ENCODE results near the gene HNRNPA3.
"Not testable (repeated sequence)": the region's sequence is repeated elsewhere in the genome, so short reads cannot be mapped to it uniquely, and the experiment has no call there.

HNRNPA3 gene

DNA sequence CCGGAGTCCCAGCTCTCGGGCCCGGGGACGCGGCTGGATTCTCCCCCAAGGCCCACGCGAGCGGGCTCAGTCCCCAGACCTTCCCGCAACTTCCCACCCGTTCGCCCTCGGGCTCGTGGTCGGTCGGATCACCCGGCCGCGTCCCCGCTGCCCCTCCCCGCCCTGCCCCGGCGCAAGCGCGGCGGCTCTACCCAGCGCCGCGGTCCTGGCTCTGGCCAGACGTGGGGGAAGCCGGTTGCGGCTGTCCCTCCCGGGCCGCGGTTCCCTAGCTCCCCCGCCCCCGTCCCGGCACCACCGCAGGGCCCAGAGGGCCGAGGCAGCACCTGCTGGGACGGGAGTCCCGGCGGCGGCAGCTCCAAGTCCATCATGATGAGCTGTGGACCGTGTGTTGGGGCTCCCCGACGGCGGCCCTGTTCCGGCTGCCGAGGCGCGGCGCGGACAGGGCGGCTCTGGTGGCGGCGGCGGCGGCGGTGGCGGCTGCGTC lies 51.7 kb downstream of the HNRNPA3 start:
- peak overlapping the region; percentile 70 for H3K4me2 ChIP-seq (ENCODE audit: insufficient read depth, low read length)
- H3K27me3 ChIP-seq (ENCODE audit: insufficient read depth, low read length, poor library complexity), result no peaks in the 10 kb centered on the region
- peaks cover 60% of the 10 kb centered on the region for H3K79me2 ChIP-seq (ENCODE audit: insufficient read depth, low read length)
- no peak for ATAC-seq (ENCODE audit: insufficient read depth, low read depth)
- no peaks in the 10 kb centered on the region for H3K9me3 ChIP-seq (ENCODE audit: insufficient read depth, low read length, severe bottlenecking)
- TF ChIP-seq, protein P1, sequence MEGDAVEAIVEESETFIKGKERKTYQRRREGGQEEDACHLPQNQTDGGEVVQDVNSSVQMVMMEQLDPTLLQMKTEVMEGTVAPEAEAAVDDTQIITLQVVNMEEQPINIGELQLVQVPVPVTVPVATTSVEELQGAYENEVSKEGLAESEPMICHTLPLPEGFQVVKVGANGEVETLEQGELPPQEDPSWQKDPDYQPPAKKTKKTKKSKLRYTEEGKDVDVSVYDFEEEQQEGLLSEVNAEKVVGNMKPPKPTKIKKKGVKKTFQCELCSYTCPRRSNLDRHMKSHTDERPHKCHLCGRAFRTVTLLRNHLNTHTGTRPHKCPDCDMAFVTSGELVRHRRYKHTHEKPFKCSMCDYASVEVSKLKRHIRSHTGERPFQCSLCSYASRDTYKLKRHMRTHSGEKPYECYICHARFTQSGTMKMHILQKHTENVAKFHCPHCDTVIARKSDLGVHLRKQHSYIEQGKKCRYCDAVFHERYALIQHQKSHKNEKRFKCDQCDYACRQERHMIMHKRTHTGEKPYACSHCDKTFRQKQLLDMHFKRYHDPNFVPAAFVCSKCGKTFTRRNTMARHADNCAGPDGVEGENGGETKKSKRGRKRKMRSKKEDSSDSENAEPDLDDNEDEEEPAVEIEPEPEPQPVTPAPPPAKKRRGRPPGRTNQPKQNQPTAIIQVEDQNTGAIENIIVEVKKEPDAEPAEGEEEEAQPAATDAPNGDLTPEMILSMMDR (IDR thresholded peaks at IDR 0.05; ENCODE audit: borderline replicate concordance, extremely low read depth, low read length, poor library complexity, severe bottlenecking), result no peak
- TF ChIP-seq EZH2 (IDR thresholded peaks at IDR 0.05; ENCODE audit: borderline replicate concordance, low read depth, low read length, severe bottlenecking), result no peak
- H3K4me3 ChIP-seq (ENCODE audit: low read depth in 1 of 2, low read length in 2 of 2), result peak overlapping the region; percentile 78 to 89
- peaks cover 32% of the 10 kb centered on the region; the same call in 1 of the 2 replicates for H4K20me1 ChIP-seq (ENCODE audit: insufficient read depth, low read length)
- H3K9ac ChIP-seq (ENCODE audit: low read depth, low read length), result peak overlapping the region; percentile 98
- no peak for DNase-seq
- H3K4me1 ChIP-seq (ENCODE audit: insufficient read depth, low read length), result peaks cover 54% of the 10 kb centered on the region
- H3K27ac ChIP-seq (ENCODE audit: low read length), result peak overlapping the region; percentile 94
- peak overlapping the region; percentile 70 for H2AFZ ChIP-seq (ENCODE audit: low read depth, low read length)
- H3K36me3 ChIP-seq (ENCODE audit: insufficient read depth, low read length), result peaks cover 4% of the 10 kb centered on the region

- H3K4me1 ChIP-seq (ENCODE audit: insufficient read depth, low read length), result peaks cover 53% of the 10 kb centered on the region
- peak within 1 kb of the TSS; percentile 98 for H3K9ac ChIP-seq (ENCODE audit: low read depth, low read length)
- TF ChIP-seq, protein P1 (IDR thresholded peaks at IDR 0.05; ENCODE audit: borderline replicate concordance, extremely low read depth, low read length, poor library complexity, severe bottlenecking), result peak; percentile 65
- no peak for TF ChIP-seq EZH2 (IDR thresholded peaks at IDR 0.05; ENCODE audit: borderline replicate concordance, low read depth, low read length, severe bottlenecking)
- peak; percentile 94 for DNase-seq
- no peaks in the 10 kb centered on the region for H3K9me3 ChIP-seq (ENCODE audit: insufficient read depth, low read length, severe bottlenecking)
- H3K27me3 ChIP-seq (ENCODE audit: insufficient read depth, low read length, poor library complexity), result no peaks in the 10 kb centered on the region
- peak within 1 kb of the TSS; percentile 77 for H3K4me2 ChIP-seq (ENCODE audit: insufficient read depth, low read length)
- peak within 1 kb of the TSS; percentile 78 to 89 for H3K4me3 ChIP-seq (ENCODE audit: low read depth in 1 of 2, low read length in 2 of 2)
- H3K36me3 ChIP-seq (ENCODE audit: insufficient read depth, low read length), result peaks cover 3% of the 10 kb centered on the region
- peak; percentile 71 for ATAC-seq (ENCODE audit: insufficient read depth, low read depth)
- H2AFZ ChIP-seq (ENCODE audit: low read depth, low read length), result peak within 1 kb of the TSS; percentile 84
- H3K79me2 ChIP-seq (ENCODE audit: insufficient read depth, low read length), result peaks cover 53% of the 10 kb centered on the region
- peak within 1 kb of the TSS; percentile 99 for H3K27ac ChIP-seq (ENCODE audit: low read length)
- peaks cover 29% of the 10 kb centered on the region; the same call in 1 of the 2 replicates for H4K20me1 ChIP-seq (ENCODE audit: insufficient read depth, low read length)
These were observed 52.3 kb downstream of the HNRNPA3 start, which contains the start of gene NFE2L2 for GRCh38 chr2:177264693-177265587. TSS of gene NFE2L2 (minus strand) at chr2:177264727. CDS start at chr2:177264576, 151 bp downstream.

- H3K9ac ChIP-seq (ENCODE audit: low read depth, low read length), result peak overlapping the region; percentile 98
- H3K27ac ChIP-seq (ENCODE audit: low read length), result peak overlapping the region; percentile 99
- peak; percentile 48 for DNase-seq
- H4K20me1 ChIP-seq (ENCODE audit: insufficient read depth, low read length), result peaks cover 17% of the 10 kb centered on the region; the same call in 1 of the 2 replicates
- no peaks in the 10 kb centered on the region for H3K9me3 ChIP-seq (ENCODE audit: insufficient read depth, low read length, severe bottlenecking)
- H3K4me1 ChIP-seq (ENCODE audit: insufficient read depth, low read length), result peaks cover 43% of the 10 kb centered on the region
- TF ChIP-seq, protein P1 (IDR thresholded peaks at IDR 0.05; ENCODE audit: borderline replicate concordance, extremely low read depth, low read length, poor library complexity, severe bottlenecking), result no peak
- no peak for TF ChIP-seq EZH2 (IDR thresholded peaks at IDR 0.05; ENCODE audit: borderline replicate concordance, low read depth, low read length, severe bottlenecking)
- peak overlapping the region; percentile 78 to 89; a peak in 3 of 4 replicates for H3K4me3 ChIP-seq (ENCODE audit: low read depth in 1 of 2, low read length in 2 of 2)
- H3K36me3 ChIP-seq (ENCODE audit: insufficient read depth, low read length), result peaks cover 3% of the 10 kb centered on the region; the same call in 1 of the 2 replicates
- peaks cover 41% of the 10 kb centered on the region for H3K79me2 ChIP-seq (ENCODE audit: insufficient read depth, low read length)
- peak overlapping the region; percentile 84 for H2AFZ ChIP-seq (ENCODE audit: low read depth, low read length)
- no peaks in the 10 kb centered on the region for H3K27me3 ChIP-seq (ENCODE audit: insufficient read depth, low read length, poor library complexity)
- peak; percentile 27 for ATAC-seq (ENCODE audit: insufficient read depth, low read depth)
- H3K4me2 ChIP-seq (ENCODE audit: insufficient read depth, low read length), result peak overlapping the region; percentile 77
These were observed 53.5 kb downstream of the HNRNPA3 start for GRCh38 chr2:177265824-177266817.

DNA sequence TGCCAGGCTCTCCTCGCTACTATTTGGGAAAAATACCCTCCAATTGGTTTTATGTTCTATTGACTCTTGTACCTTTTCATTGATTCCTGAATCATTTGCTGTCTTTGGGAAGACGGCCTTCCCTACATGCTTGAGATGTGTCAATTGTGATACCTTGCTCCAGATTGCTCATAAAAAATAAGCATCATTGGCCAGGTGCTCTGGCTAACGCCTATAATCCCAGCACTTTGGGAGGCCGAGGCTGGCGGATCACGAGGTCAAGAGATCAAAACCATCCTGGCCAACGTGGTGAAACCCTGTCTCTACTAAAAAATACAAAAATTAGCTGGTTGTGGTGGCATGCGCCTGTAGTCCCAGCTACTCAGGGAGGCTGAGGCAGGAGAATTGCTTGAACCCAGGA lies 54.4 kb downstream of the HNRNPA3 start:
- peaks cover 33% of the 10 kb centered on the region for H3K79me2 ChIP-seq (ENCODE audit: insufficient read depth, low read length)
- H3K4me3 ChIP-seq (ENCODE audit: low read depth in 1 of 2, low read length in 2 of 2); ATAC-seq (ENCODE audit: insufficient read depth, low read depth); H4K20me1 ChIP-seq (ENCODE audit: insufficient read depth, low read length); DNase-seq; H3K36me3 ChIP-seq (ENCODE audit: insufficient read depth, low read length); H3K9me3 ChIP-seq (ENCODE audit: insufficient read depth, low read length, severe bottlenecking); H3K27me3 ChIP-seq (ENCODE audit: insufficient read depth, low read length, poor library complexity): not testable (repeated sequence)
- H3K27ac ChIP-seq (ENCODE audit: low read length), result peak overlapping the region; percentile 99
- peak overlapping the region; percentile 77; the same call in 1 of the 2 replicates for H3K4me2 ChIP-seq (ENCODE audit: insufficient read depth, low read length)
- H3K9ac ChIP-seq (ENCODE audit: low read depth, low read length), result peak overlapping the region; percentile 98; the same call in 1 of the 2 replicates
- peaks cover 35% of the 10 kb centered on the region for H3K4me1 ChIP-seq (ENCODE audit: insufficient read depth, low read length)
- peak overlapping the region; percentile 63 for H2AFZ ChIP-seq (ENCODE audit: low read depth, low read length)

All from DND-41 (cell line).